SIG-M5 (cell line): ENCODE data around the gene FICD.
A peak's percentile ranks its signal among the peaks of the same experiment; 100 is the strongest.
"Not testable (repeated sequence)": the region's sequence is repeated elsewhere in the genome, so short reads cannot be mapped to it uniquely, and the experiment has no call there.

Experiments used
- DNase-seq: peaks from one replicate; lab custom pipeline; 2025; lab: John Stamatoyannopoulos, UW

The FICD gene

GRCh38 chr12:108514973-108515814, at the start of gene FICD:
Gene FICD, plus strand, starts transcription at chr12:108515277. Its CDS starts 1,696 bp downstream, at chr12:108516973.
- peak; percentile 96 for DNase-seq

- no peak for DNase-seq
Observed at GRCh38 chr12:108465417-108465816, 49.7 kb upstream of the FICD start.

DNA sequence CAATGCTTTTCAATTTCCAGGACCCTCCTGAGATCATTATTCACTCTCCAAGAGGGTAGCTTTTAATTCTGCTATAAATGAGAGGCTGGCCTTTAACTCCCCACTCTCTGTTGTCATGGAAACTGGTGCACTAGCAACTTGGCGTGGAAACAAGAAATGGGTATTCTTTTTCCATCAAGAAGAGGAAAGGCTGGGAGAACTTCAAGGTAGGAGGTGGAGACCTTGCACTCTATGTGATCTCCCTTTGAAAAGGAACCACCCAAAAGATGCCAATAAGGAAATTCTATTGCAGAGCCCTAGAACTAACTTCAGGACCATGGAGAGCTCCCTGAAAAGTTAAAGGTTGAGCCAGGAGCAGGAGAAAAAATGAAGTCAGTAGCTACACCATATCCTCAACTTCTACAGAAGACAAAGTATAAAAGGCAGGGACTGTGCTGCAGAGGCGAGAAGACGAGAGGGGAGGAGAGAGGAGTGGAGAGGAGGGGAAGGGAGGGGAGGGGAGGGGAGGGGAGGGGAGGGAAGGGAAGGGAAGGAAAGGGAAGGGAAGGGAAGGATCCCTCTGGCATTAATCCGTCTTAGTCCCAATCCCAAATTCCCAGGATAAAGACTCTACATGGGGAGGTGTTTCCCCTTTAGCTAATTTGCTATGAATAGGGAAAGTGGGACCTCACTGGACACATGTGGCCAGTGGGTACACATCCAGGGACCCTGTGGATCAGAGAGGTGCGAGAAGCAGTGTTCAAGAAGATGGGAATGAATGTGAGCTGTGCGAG, 46.7 kb upstream of the FICD start:
- no peak for DNase-seq

DNA sequence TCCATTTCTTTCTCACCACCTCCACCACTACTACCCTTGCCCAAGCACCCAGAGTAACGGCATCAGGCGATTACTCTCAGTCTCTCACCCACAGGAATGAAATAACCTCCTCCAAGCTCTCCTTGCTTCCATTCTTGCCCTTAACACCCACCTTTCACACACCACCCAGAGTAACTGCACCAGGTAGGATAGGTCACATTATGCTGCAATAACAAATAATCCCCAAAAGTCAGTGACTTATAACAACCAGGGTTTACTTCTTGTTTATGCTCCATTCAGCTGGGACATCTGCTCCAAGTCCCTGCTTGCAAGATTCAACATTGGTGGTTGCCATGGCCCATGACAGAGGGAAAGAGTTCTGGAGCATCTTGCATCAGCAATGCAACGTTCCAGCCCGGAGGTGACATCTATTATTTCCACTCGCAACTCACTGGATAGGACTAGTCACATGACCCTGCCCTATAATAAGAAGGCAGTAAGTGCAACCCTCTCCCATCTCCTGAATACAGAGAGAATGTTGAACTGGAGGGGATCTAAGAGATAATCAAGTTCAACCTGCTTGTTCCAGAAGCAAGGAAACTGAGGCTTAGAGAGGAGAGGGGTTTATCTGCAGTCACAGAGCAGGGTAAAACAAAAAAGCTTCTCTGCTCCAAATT, 41.5 kb upstream of the FICD start:
- DNase-seq = no peak

DNA sequence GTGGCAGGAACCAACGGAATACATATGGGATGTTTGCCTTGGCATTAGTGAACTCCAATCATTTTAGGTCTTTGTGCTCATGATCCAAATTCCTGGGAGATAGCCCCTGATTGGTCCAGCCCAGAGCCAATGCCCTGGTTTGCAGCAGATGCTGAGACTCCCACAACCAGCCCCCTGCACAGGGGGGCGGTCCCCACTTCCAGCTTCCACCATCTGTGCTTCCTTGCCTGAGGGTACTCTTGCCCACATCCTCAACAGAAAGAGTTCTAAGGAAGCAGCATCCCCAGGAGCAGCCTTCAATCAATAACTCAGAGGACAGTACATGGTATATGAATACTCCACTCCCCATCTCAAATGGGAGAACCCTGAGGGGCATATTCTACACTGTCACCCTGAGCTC, 39.7 kb upstream of the FICD start:
- no peak for DNase-seq

DNA sequence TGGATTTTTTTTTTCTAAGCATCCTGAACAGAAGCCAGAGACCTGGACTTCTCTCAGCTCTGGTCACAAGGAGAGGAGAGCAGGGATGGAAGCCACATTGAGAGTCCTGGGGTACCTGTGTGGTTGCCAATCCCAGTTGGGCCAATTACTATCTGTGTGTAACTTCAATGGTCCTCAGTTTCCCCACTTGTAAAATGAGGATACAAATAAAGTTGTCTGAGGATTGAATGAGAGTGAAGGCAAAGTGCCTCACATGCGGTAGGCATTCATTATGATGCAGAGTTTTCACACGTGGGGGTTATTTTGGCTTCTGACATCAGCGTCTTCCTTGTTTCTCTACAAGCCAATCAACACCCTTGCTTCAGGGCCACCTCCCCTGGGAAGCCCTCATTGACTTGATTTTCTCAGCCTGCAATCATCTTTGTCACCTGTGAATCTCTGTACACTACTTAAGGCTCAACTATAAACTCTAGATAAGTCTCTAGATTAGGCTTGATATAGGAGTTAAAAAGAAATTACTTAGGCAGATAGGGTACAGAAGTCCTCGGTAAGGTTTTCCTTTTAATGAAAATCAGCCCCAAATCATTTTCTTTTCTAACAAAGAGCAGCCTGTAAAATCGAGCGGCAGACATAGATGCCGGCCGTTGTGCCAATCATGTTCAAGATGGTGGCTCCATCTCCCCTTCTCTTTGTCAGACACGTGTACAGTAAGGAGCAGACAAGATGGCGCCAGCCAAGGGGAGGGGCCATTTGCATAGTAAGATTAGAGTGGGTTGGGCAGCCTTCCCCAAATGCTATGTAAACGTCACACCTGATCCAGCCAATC, 37.8 kb upstream of the FICD start:
- DNase-seq = no peak

DNA sequence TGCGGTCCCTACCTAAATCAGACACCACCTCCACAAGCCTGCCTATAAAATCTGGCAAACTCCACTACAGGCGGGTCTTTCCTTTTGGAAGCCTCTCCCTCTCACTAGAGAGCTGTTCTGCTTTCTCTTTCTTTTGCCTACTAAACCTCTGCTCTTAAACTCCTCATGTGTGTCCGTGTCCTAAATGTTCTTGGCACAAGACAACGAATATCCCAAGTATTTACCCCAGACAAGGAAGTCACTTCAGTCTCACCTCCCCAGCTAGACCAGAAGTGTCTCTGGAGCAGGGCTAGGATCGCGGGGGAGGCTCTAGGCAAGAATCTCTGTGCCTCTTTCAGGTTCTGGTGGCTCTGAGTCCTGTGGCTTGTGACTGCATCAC, 37.2 kb upstream of the FICD start:
- DNase-seq = no peak

DNA sequence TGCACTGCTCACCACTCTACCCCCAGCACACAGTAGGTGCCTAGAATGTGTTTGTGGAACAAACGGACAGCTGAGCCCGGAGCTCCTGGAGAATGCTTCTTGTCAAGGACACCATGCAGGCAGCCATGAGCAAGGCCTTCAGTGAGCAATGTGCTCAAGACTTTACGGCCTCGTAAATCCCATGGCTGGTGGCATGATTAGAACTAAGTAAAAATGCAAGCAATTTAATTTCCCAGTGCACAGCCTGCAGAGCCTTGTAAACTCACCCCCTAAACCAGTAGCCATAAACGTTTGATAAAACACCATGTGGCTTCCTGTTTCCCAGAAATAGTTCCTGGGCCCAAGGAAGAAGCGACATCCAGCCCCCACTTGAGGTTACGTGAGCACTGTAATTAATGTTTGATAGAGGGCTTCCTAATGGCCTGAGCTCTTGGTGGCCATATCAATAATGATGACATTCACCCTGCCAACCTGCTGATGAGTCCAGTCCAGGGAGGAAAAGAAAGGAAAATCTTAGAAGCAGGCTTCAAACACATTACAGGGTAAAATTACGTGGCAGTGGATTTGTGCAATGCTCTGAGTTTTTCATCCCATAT, 36.4 kb upstream of the FICD start:
- DNase-seq = no peak

DNA sequence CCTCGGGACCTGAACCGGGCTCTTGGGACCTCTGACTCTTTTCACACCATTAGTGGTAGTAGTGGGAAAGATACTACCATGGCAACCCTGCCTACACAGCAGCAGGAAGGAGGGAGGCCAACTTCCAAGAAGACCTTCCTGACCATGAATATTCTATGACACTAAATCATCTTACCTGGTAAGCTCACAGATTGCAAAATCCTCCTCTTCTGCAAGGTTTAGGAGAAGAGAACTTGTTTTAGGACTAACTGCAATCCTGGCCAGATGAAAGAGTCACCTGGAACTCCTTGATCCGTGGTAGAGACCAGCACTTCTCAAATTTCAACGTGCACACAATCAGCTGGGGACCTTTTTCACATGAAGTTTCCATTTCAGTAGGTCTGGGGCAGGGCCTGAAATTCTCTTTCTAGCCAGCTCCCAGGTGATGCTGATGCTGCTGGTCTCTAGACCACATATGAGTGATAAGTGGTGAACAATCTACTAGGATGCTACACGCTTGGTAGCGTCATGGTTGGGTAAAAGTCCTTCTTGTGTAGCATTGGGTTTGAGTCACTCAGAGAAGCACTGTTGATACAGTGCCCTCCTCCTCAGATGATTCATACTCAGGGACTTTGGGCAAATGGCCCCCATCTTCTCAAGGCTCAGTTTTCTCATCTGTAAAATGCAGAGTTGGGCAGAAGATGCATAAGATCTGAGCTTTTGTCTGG, 35.6 kb upstream of the FICD start:
- no peak for DNase-seq

GRCh38 chr12:108482717-108483212, 32.3 kb upstream of the FICD start:
- no peak for DNase-seq

- DNase-seq = no peak
Observed at GRCh38 chr12:108483213-108484059, 31.6 kb upstream of the FICD start.

- DNase-seq = no peak
Observed at GRCh38 chr12:108484431-108484830, 30.6 kb upstream of the FICD start.

DNA sequence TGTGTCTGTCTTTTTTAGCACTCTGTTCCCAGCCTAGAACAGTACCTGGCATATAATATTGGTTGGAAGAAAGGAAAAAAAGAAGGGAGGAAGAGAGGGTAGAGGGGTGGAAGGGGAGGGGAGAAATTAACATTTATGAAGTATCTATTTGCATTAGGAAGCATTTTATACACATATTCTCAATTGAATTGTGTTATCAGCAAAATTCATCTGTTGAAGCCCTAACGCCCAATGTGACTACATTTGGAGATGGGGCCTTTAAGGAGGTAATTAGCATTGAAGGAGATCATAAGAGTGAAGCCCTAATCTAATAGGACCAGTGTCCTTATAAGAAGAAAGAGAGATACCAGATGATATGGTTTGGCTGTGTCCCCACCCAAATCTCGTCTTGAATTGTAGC, 30.2 kb upstream of the FICD start:
- no peak for DNase-seq

GRCh38 chr12:108485371-108485770, 29.7 kb upstream of the FICD start:
- not testable (repeated sequence) for DNase-seq

DNA sequence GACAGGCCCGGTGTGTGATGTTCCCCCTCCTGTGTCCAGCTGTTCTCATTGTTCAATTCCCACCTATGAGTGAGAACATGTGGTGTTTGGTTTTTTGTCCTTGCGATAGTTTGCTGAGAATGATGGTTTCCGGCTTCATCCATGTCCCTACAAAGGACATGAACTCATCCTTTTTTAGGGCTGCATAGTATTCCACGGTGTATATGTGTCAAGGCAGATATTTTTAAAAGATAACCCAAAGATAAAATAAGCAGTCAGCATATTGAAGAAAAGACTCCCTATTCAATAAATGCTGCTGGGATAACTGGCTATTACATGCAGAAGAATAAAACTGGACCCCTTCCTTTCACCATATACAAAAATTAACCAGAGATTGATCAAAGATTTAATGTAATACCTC, 28.0 kb upstream of the FICD start:
- not testable (repeated sequence) for DNase-seq

- no peak for DNase-seq
Observed at GRCh38 chr12:108491256-108491655, 23.8 kb upstream of the FICD start.

DNA sequence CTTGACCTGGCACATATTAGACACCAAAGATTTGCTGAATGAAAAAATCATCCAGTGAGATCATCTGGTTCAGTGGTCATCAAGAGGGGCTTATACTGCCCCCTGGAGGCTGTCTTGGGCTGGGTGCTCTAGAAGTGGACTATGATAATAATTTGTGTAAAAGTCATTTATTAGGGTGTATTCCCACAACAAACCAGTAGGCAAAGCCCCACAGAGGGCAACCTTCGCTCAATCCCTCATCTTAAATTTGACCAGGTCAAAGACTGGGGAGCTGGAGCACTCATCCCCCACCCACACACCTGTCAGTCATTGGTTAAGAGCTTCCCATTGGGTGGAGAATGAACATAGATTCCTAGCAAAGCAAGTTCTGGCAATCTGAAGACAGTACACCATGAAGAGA, 20.0 kb upstream of the FICD start:
- no peak for DNase-seq

GRCh38 chr12:108495823-108496579, 19.1 kb upstream of the FICD start:
- DNase-seq = no peak

- DNase-seq = no peak
Observed at GRCh38 chr12:108498136-108498535, 16.9 kb upstream of the FICD start.
